AG04449 (cell line): ENCODE data around the gene CFAP157.

Experiments used
- CTCF ChIA-PET: fragments of 350-600 bp; formaldehyde crosslinking; extraction: SDS; loops from one replicate; lab custom pipeline; 2021; ENCODE audit warnings: antibody characterized with exemption; lab: Yijun Ruan, JAX
- POLR2A ChIA-PET: fragments of 400-600, 350-600 bp; formaldehyde crosslinking; extraction: SDS; loops from one replicate; lab custom pipeline; 2020; ENCODE audit warnings: antibody characterized with exemption, inconsistent platforms; lab: Yijun Ruan, JAX
- DNase-seq: peaks from one replicate; pipeline ENCODE4 v3.0.0-alpha.2; 2010; ENCODE audit warnings: low read depth, low spot score
- H3K4me3 ChIP-seq: 2 replicates; pipeline ENCODE4 v1.5.1; 2011; ENCODE audit warnings: low read depth, mild to moderate bottlenecking, control low read depth, low read length
- CTCF ChIP-seq: IDR thresholded peaks from one replicate; pipeline ENCODE4 v1.5.1; 2011; ENCODE audit warnings: mild to moderate bottlenecking, moderate library complexity, low read length, control low read depth, inconsistent platforms; ENCODE audit not compliant: insufficient read depth; ENCODE audit errors: missing control alignments

Gene CFAP157

DNA sequence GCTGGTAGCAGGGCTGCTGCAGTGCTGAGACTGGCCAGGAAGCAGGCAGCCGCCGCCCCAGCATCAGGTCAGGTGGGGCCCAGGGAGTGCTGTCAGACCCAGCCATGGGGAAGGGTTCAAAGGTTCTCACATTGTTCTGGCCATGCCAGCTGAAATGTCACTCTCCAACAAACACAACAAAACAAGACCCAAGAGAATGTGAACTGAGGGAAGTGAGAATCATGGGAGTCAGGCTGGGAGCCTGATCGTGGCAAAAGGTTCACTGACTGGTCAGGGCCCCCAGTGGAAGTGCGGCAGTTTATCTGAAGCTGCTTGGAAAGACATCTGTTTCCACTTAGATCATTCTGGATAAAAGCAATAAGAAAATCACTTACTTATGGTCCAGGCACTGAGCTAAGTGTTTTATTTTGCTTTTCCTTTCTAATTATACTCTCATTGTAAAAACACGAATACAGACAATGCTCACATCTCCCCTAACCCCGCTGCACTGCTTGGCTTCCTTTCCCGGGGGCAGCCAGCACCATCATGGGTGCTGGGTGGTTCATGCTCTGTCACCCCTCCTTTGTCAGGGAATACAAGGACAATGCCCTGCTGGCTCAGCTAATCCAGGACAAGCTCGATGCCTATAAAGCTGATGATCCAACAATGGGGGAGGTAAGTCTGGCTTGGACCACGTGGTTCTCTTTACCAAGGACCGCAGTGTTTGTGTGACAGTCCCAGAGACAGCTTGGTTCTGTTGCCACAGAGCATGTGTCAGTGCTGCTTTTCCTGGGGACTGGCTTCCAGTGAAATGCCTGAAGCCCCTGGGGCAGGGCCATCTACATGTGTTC, 41.9 kb upstream of the CFAP157 start:
- CTCF ChIA-PET, result interaction anchor here (1.3 to 2.5 kb wide), 6 partner anchors 10 to 205 kb away, joined by 3 to 12 read pairs (median 4); no protein-coding TSS in a partner anchor
- peak; percentile 26 for DNase-seq
- POLR2A ChIA-PET, result interaction anchor here (0.6 to 1.0 kb wide), 2 partner anchors 19 to 25 kb away, joined by 3 read pairs; no protein-coding TSS in a partner anchor
- H3K4me3 ChIP-seq, result no peak overlapping the region
- no peak for TF ChIP-seq CTCF

DNA sequence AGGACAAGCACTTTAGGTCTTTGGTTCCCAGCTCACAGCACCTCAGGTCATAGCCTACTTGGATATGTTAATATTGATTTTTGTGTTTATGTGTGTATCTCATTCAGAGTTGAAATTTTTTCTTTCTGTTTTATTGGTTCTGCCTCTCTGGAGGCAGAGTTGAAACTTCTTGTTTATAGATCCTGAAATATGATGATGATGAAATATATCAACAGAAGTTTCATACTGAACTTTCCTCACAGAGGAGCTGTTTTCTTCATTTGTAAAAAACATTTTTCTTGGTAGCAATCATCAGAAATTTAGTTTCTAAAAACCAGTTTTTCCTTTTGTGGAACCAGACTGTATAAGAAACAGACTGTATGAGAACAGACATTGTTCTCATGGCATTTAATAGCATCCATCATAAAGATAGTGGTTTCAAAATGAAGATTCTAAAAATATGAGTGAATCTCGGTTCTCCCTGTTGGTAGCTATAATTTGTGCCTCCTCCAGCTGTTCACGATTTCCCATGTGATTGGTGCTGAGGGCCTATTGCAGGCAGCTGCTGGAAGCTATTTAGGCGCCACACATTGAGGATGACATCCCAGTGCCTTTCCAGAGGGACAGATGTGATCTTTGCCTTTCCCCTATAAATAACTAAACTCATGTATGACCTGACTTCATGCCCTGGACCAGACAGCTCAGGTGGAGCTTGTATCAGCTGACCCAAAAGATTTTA, 39.5 kb upstream of the CFAP157 start:
- CTCF ChIA-PET, result interaction anchor here (1.4 kb wide), 1 partner anchor 202 kb away, joined by 4 read pairs; no protein-coding TSS in a partner anchor
- TF ChIP-seq CTCF, result no peak
- H3K4me3 ChIP-seq, result no peak overlapping the region
- POLR2A ChIA-PET, result interaction anchor here (1.8 kb wide), 1 partner anchor 16 kb away, joined by 5 read pairs; no protein-coding TSS in a partner anchor
- DNase-seq, result no peak

GRCh38 chr9:127667906-127668305, 38.9 kb upstream of the CFAP157 start:
- ChIA-PET POLR2A (interaction anchor here (1.8 kb wide), 1 partner anchor 16 kb away, joined by 5 read pairs; no protein-coding TSS in a partner anchor), CTCF (interaction anchor here (0.8 to 1.4 kb wide), 2 partner anchors 163 to 202 kb away, joined by 3 to 4 read pairs; no protein-coding TSS in a partner anchor)
- no peak for TF ChIP-seq CTCF
- no peak overlapping the region for H3K4me3 ChIP-seq
- no peak for DNase-seq

DNA sequence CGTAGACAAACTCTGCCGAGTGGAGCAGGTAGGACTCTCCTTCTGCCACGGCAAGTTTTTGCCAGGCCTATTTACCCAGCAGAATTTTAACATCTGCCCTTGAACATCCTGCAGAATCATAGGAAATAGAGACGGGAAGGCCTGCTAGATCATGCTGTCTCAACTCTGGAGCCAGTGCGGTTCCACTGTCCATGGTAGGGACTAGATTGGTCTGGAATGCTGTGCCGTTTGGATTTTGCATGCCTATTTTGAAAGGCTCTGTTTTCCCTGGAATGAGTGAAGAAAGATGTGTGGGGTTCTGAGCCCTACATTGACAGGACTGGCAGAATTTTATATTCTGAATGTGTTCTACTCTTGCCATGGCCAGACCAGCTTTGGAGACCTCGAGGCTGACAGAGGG, 33.6 kb upstream of the CFAP157 start:
- POLR2A ChIA-PET, result no interaction called here
- no peak overlapping the region for H3K4me3 ChIP-seq
- DNase-seq, result no peak
- CTCF ChIA-PET, result no interaction called here
- no peak for TF ChIP-seq CTCF

- ChIA-PET CTCF (no interaction called here), POLR2A (interaction anchor here (0.6 kb wide), 1 partner anchor 368 kb away, joined by 4 read pairs; no protein-coding TSS in a partner anchor)
- no peak for DNase-seq
- H3K4me3 ChIP-seq, result no peak overlapping the region
- TF ChIP-seq CTCF, result no peak
Observed at GRCh38 chr9:127676638-127677037, 30.1 kb upstream of the CFAP157 start.
